Astrocyte (in vitro differentiated cells and primary cell): ENCODE measurements around the gene RABGGTA. TPM values are rescaled to one million over a fixed set of nuclear protein-coding genes. Genes with fewer than 3 reads are reported as not detected.

Experiments
- DNase-seq: peaks from one replicate; pipeline ENCODE4 v3.0.0-alpha.2; 2010; ENCODE audit warnings: low read depth
- FAIRE-seq: peaks from 2 replicates; lab custom pipeline; 2011; peaks lifted over from hg19 to GRCh38; lab: Jason Lieb, UNC
- H2AFZ ChIP-seq: 2 replicates; pipeline ENCODE4 v1.6.0; 2012; ENCODE audit warnings: low read depth, low read length, inconsistent platforms
- H3K27ac ChIP-seq: 2 replicates; pipeline ENCODE4 v1.5.1; 2011; ENCODE audit warnings: low read depth, low read length, inconsistent platforms
- H3K27me3 ChIP-seq: 2 replicates; pipeline ENCODE4 v1.6.0; 2011; ENCODE audit warnings: low read length, inconsistent platforms; ENCODE audit not compliant: insufficient read depth
- H3K36me3 ChIP-seq: 2 replicates; pipeline ENCODE4 v1.5.1; 2011; ENCODE audit warnings: low read length, inconsistent platforms; ENCODE audit not compliant: insufficient read depth
- H3K4me1 ChIP-seq: 2 replicates; pipeline ENCODE4 v1.5.1; 2011; ENCODE audit warnings: low read length, inconsistent platforms; ENCODE audit not compliant: insufficient read depth
- H3K4me2 ChIP-seq: 2 replicates; pipeline ENCODE4 v1.6.0; 2012; ENCODE audit warnings: low read length, inconsistent platforms
- H3K4me3 ChIP-seq: 2 replicates; pipeline ENCODE4 v1.5.1; 2011; ENCODE audit warnings: low read depth, mild to moderate bottlenecking, low read length, inconsistent platforms; ENCODE audit not compliant: insufficient read depth
- H3K79me2 ChIP-seq: 2 replicates; pipeline ENCODE4 v1.6.0; 2012; ENCODE audit warnings: mild to moderate bottlenecking, low read length, inconsistent platforms; ENCODE audit not compliant: insufficient read depth
- H3K9ac ChIP-seq: 2 replicates; pipeline ENCODE4 v1.6.0; 2012; ENCODE audit warnings: mild to moderate bottlenecking, low read length, inconsistent platforms
- H3K9me3 ChIP-seq: 2 replicates; pipeline ENCODE4 v1.5.1; 2012; ENCODE audit warnings: low read depth, mild to moderate bottlenecking, low read length, inconsistent platforms; ENCODE audit not compliant: insufficient read depth
- H4K20me1 ChIP-seq: 2 replicates; pipeline ENCODE4 v1.6.0; 2012; ENCODE audit warnings: low read length, inconsistent platforms; ENCODE audit not compliant: insufficient read depth
- H3K27ac Mint-ChIP-seq: one replicate; pipeline ENCODE4 v1.8.0; 2021; ENCODE audit warnings: mild to moderate bottlenecking, mixed read lengths; ENCODE audit not compliant: unreplicated experiment
- H3K27me3 Mint-ChIP-seq: one replicate; pipeline ENCODE4 v1.8.0; 2021; ENCODE audit warnings: low read depth, mixed read lengths; ENCODE audit not compliant: unreplicated experiment
- H3K36me3 Mint-ChIP-seq: one replicate; pipeline ENCODE4 v1.8.0; 2021; ENCODE audit warnings: low read depth, mixed read lengths; ENCODE audit not compliant: unreplicated experiment
- H3K4me1 Mint-ChIP-seq: one replicate; pipeline ENCODE4 v1.8.0; 2021; ENCODE audit warnings: low read depth, mixed read lengths; ENCODE audit not compliant: unreplicated experiment
- H3K4me3 Mint-ChIP-seq: one replicate; pipeline ENCODE4 v1.8.0; 2021; ENCODE audit warnings: mild to moderate bottlenecking, moderate library complexity, mixed read lengths; ENCODE audit not compliant: unreplicated experiment
- H3K9me3 Mint-ChIP-seq: one replicate; pipeline ENCODE4 v1.8.0; 2021; ENCODE audit warnings: mild to moderate bottlenecking, mixed read lengths; ENCODE audit not compliant: unreplicated experiment
- CTCF ChIP-seq: IDR thresholded peaks from 2 replicates; pipeline ENCODE4 v1.5.1; 2011; ENCODE audit warnings: low read depth, mild to moderate bottlenecking, inconsistent platforms, low read length, moderate library complexity; ENCODE audit not compliant: insufficient read depth
- EZH2 ChIP-seq: IDR thresholded peaks from 2 replicates; pipeline ENCODE4 v1.6.1; 2012; ENCODE audit warnings: mild to moderate bottlenecking, low read length, inconsistent platforms; ENCODE audit not compliant: insufficient read depth
- total RNA-seq: library from RNA; stranded (reverse); gene quantifications from 2 replicates; pipeline ENCODE4 v1.2.1, GENCODE V29; 2021

Gene RABGGTA
- total RNA-seq, 1 donor from 2014 or later, result 27.3 TPM

GRCh38 chr14:24260026-24260779, 11.2 kb downstream of the RABGGTA start:
- Mint-ChIP-seq H3K4me1 (peaks cover 5% of the 10 kb centered on the region), H3K27me3 (peaks cover 8% of the 10 kb centered on the region), H3K4me3 (no peak overlapping the region), H3K9me3 (no peaks in the 10 kb centered on the region), H3K36me3 (peaks cover 17% of the 10 kb centered on the region), H3K27ac (no peak overlapping the region)
- DNase-seq (no peak), FAIRE-seq (no peak)
- H3K4me2 ChIP-seq, result no peak overlapping the region
- no peak overlapping the region for H3K4me3 ChIP-seq
- no peaks in the 10 kb centered on the region for H3K27me3 ChIP-seq
- H3K36me3 ChIP-seq, result no peaks in the 10 kb centered on the region
- no peaks in the 10 kb centered on the region for H4K20me1 ChIP-seq
- H3K79me2 ChIP-seq, result no peaks in the 10 kb centered on the region
- H3K9ac ChIP-seq, result no peak overlapping the region
- TF ChIP-seq CTCF (no peak), EZH2 (no peak)
- peaks cover 3% of the 10 kb centered on the region for H3K4me1 ChIP-seq
- H2AFZ ChIP-seq, result no peak overlapping the region
- H3K9me3 ChIP-seq, result no peaks in the 10 kb centered on the region
- no peak overlapping the region for H3K27ac ChIP-seq

GRCh38 chr14:24259282-24260025, 11.9 kb downstream of the RABGGTA start:
- FAIRE-seq, result no peak
- peaks cover 5% of the 10 kb centered on the region for H3K4me1 Mint-ChIP-seq

More at GRCh38 chr14:24259282-24260025, 11.9 kb downstream of the RABGGTA start:
- Mint-ChIP-seq H3K27me3 (peaks cover 8% of the 10 kb centered on the region), H3K9me3 (no peaks in the 10 kb centered on the region), H3K27ac (no peak overlapping the region), H3K4me3 (no peak overlapping the region), H3K36me3 (peaks cover 17% of the 10 kb centered on the region)
- Histone ChIP-seq H3K9ac (no peak overlapping the region), H3K79me2 (no peaks in the 10 kb centered on the region), H4K20me1 (no peaks in the 10 kb centered on the region), H3K4me3 (no peak overlapping the region), H3K27me3 (no peaks in the 10 kb centered on the region), H2AFZ (peak overlapping the region; percentile 10), H3K36me3 (no peaks in the 10 kb centered on the region), H3K4me2 (no peak overlapping the region), H3K27ac (no peak overlapping the region), H3K9me3 (no peaks in the 10 kb centered on the region), H3K4me1 (peaks cover 3% of the 10 kb centered on the region)
- DNase-seq, result peak; percentile 53
- TF ChIP-seq CTCF, result no peak
- no peak for TF ChIP-seq EZH2
